Keratinocyte (primary cell): Measurements from ENCODE around the gene VPS13D. TPM values are rescaled to one million over a fixed set of nuclear protein-coding genes. Genes with fewer than 3 reads are reported as not detected.

Experiments
- DNase-seq: peaks from one replicate; pipeline ENCODE4 v3.0.0-alpha.2; 2011; ENCODE audit warnings: low read depth, missing footprints, low spot score
- FAIRE-seq: peaks from 2 replicates; lab custom pipeline; 2011; peaks lifted over from hg19 to GRCh38; lab: Jason Lieb, UNC
- H2AFZ ChIP-seq: 2 replicates; pipeline ENCODE4 v1.6.0; 2012; ENCODE audit warnings: low read length, control low read depth, inconsistent platforms; ENCODE audit not compliant: control insufficient read depth
- H3K27ac ChIP-seq: 2 replicates; pipeline ENCODE4 v1.5.1; 2011; ENCODE audit warnings: low read length; ENCODE audit not compliant: control insufficient read depth, insufficient read depth
- H3K27me3 ChIP-seq: 3 replicates; pipeline ENCODE4 v1.6.0; 2011; ENCODE audit warnings: low read length; ENCODE audit not compliant: control insufficient read depth, insufficient read depth; ENCODE audit errors: extremely low read depth
- H3K36me3 ChIP-seq, 2 experiments: 2 replicates in 1 of 2; 3 replicates in 1 of 2; pipeline ENCODE4 v1.5.1; 2011; ENCODE audit warnings: low read length in 2 of 2, mild to moderate bottlenecking in 1 of 2; ENCODE audit not compliant: control insufficient read depth in 2 of 2, insufficient read depth in 2 of 2; ENCODE audit errors: extremely low read depth in 1 of 2
- H3K4me1 ChIP-seq: 3 replicates; pipeline ENCODE4 v1.5.1; 2011; ENCODE audit warnings: low read length; ENCODE audit not compliant: control insufficient read depth, insufficient read depth; ENCODE audit errors: extremely low read depth
- H3K4me2 ChIP-seq: 3 replicates; pipeline ENCODE4 v1.6.0; 2011; ENCODE audit warnings: low read depth, low read length; ENCODE audit not compliant: control insufficient read depth, insufficient read depth; ENCODE audit errors: extremely low read depth
- H3K4me3 ChIP-seq, 3 experiments: fragments of 200-600 bp in 1 of 3; sonication (generic) in 1 of 3; 2 replicates in 2 of 3; 3 replicates in 1 of 3; pipeline ENCODE4 v1.5.1; 2011 to 2016; ENCODE audit warnings: low read length in 3 of 3, mild to moderate bottlenecking in 3 of 3, control low read depth in 2 of 3, inconsistent platforms in 1 of 3, low read depth in 1 of 3, mixed read lengths in 1 of 3, mixed run types in 1 of 3, moderate library complexity in 1 of 3; ENCODE audit not compliant: control insufficient read depth in 2 of 3, insufficient read depth in 2 of 3; ENCODE audit errors: extremely low read depth in 1 of 3
- H3K79me2 ChIP-seq: 2 replicates; pipeline ENCODE4 v1.6.0; 2012; ENCODE audit warnings: low read length; ENCODE audit not compliant: control insufficient read depth, insufficient read depth
- H3K9ac ChIP-seq: 3 replicates; pipeline ENCODE4 v1.6.0; 2011; ENCODE audit warnings: low read length; ENCODE audit not compliant: control insufficient read depth, insufficient read depth; ENCODE audit errors: extremely low read depth
- H3K9me1 ChIP-seq: 3 replicates; pipeline ENCODE4 v1.6.0; 2011; ENCODE audit warnings: low read length; ENCODE audit not compliant: control insufficient read depth, insufficient read depth; ENCODE audit errors: extremely low read depth
- H3K9me3 ChIP-seq: 2 replicates; pipeline ENCODE4 v1.5.1; 2012; ENCODE audit warnings: low read depth, low read length; ENCODE audit not compliant: control insufficient read depth
- H4K20me1 ChIP-seq: 3 replicates; pipeline ENCODE4 v1.6.0; 2011; ENCODE audit warnings: low read length; ENCODE audit not compliant: control insufficient read depth, insufficient read depth; ENCODE audit errors: extremely low read depth
- CTCF ChIP-seq, 3 experiments: IDR thresholded peaks in 1 of 3; conservative IDR thresholded peaks in 1 of 3; optimal IDR thresholded peaks in 1 of 3; 2 replicates in 2 of 3; 3 replicates in 1 of 3; pipeline versions ENCODE3 to v1.5.1; 2011; ENCODE audit warnings: low read length in 3 of 3, mild to moderate bottlenecking in 3 of 3, moderate library complexity in 2 of 3, control low read depth in 1 of 3, inconsistent platforms in 1 of 3; ENCODE audit not compliant: insufficient read depth in 2 of 3; ENCODE audit errors: extremely low read depth in 1 of 3
- EZH2 ChIP-seq: IDR thresholded peaks from one replicate; pipeline ENCODE4 v1.6.1; 2012; ENCODE audit warnings: inconsistent platforms, mild to moderate bottlenecking, low read length, moderate library complexity
- dilution Hi-C: fragments of 300-500 bp; cut with MboI; formaldehyde crosslinking; loops from one replicate; pipeline ENCODE4 v1.7.0; 2020; ENCODE audit warnings: low sequenced_read_pairs; ENCODE audit not compliant: extremely low pct_ligation_motif_present
- polyA plus RNA-seq, 5 experiments: library from polyadenylated mRNA; depleted of rRNA in 3 of 5; stranded (reverse) in 3 of 5; stranded (forward) in 1 of 5; unstranded in 1 of 5; fragments of >200 nt; gene quantifications; 1 replicate in 1 of 5; 2 replicates in 3 of 5; 3 replicates in 1 of 5; pipeline versions ENCODE4 v1.2.1 to v1.2.3, GENCODE V29; 2011 to 2012; ENCODE audit warnings: missing spikeins in 2 of 5, low read depth in 1 of 5, low replicate concordance in 1 of 5

The VPS13D gene
- polyA plus RNA-seq, 1 donor (not counting 4 experiments of a cell fraction or from before 2014, with no cell fraction given) = 19.0 TPM

- H3K4me3 ChIP-seq = no peak overlapping the region
- dilution Hi-C loops = no loop called here
- H2AFZ ChIP-seq = no peak overlapping the region
- no peak overlapping the region for H3K9ac ChIP-seq
- no peaks in the 10 kb centered on the region for H3K79me2 ChIP-seq
- no peaks in the 10 kb centered on the region for H3K4me1 ChIP-seq
- no peaks in the 10 kb centered on the region for H3K9me1 ChIP-seq
- H3K27ac ChIP-seq = no peak overlapping the region
- no peaks in the 10 kb centered on the region for H4K20me1 ChIP-seq
- H3K36me3 ChIP-seq = no peaks in the 10 kb centered on the region
- DNase-seq (no peak), FAIRE-seq (no peak)
- H3K27me3 ChIP-seq = peaks cover 33% of the 10 kb centered on the region
- H3K9me3 ChIP-seq = no peaks in the 10 kb centered on the region
- H3K4me2 ChIP-seq = no peak overlapping the region
- TF ChIP-seq CTCF (optimal IDR thresholded peaks at IDR 0.05 in 1 of 3, IDR thresholded peaks at IDR 0.05 in 1 of 3, conservative IDR thresholded peaks at IDR 0.05 in 1 of 3; ENCODE audit: extremely low read depth in 1 of 3, insufficient read depth in 2 of 3, low read length in 3 of 3) (no peak), EZH2 (no peak)
Observed at GRCh38 chr1:12542138-12542465, 312.3 kb downstream of the VPS13D start.

- H3K27ac ChIP-seq = no peak overlapping the region
- H3K79me2 ChIP-seq = no peaks in the 10 kb centered on the region
- DNase-seq (no peak), FAIRE-seq (no peak)
- no peak for TF ChIP-seq EZH2
- TF ChIP-seq CTCF (optimal IDR thresholded peaks at IDR 0.05 in 1 of 3, IDR thresholded peaks at IDR 0.05 in 1 of 3, conservative IDR thresholded peaks at IDR 0.05 in 1 of 3; ENCODE audit: extremely low read depth in 1 of 3, insufficient read depth in 2 of 3, low read length in 3 of 3) = no peak
- no peak overlapping the region for H3K4me3 ChIP-seq
- H3K36me3 ChIP-seq = no peaks in the 10 kb centered on the region
- H3K4me2 ChIP-seq = no peak overlapping the region
- no peaks in the 10 kb centered on the region for H3K4me1 ChIP-seq
- H3K9me1 ChIP-seq = no peaks in the 10 kb centered on the region
- H3K9ac ChIP-seq = no peak overlapping the region
- H4K20me1 ChIP-seq = no peaks in the 10 kb centered on the region
- H2AFZ ChIP-seq = no peak overlapping the region
- dilution Hi-C loops = no loop called here
- H3K27me3 ChIP-seq = peaks cover 36% of the 10 kb centered on the region
- H3K9me3 ChIP-seq = no peaks in the 10 kb centered on the region
Observed at GRCh38 chr1:12542616-12543592, 313.1 kb downstream of the VPS13D start.
